Hepatocyte (in vitro differentiated cells): ENCODE measurements around the gene LCT. TPM values are rescaled to one million over a fixed set of nuclear protein-coding genes. Genes with fewer than 3 reads are reported as not detected.
A peak's percentile ranks its signal among the peaks of the same experiment; 100 is the strongest.

Experiments used
- DNase-seq: peaks from one replicate; pipeline ENCODE4 v3.0.0-alpha.2; 2016; ENCODE audit warnings: low spot score
- H2AFZ ChIP-seq: fragments of 200-600 bp; sonication (generic); 2 replicates; pipeline ENCODE4 v1.6.0; 2016; ENCODE audit warnings: antibody characterized with exemption, mild to moderate bottlenecking
- H3K27ac ChIP-seq: fragments of 200-600 bp; sonication (generic); 2 replicates; pipeline ENCODE4 v1.5.1; 2016; ENCODE audit warnings: mild to moderate bottlenecking
- H3K27me3 ChIP-seq: fragments of 200-600 bp; sonication (generic); 2 replicates; pipeline ENCODE4 v1.6.1; 2016
- H3K36me3 ChIP-seq: fragments of 200-600 bp; sonication (generic); replicated peaks from 2 replicates; pipeline ENCODE4 v1.5.1; 2016; ENCODE audit warnings: low read depth; ENCODE audit not compliant: insufficient read depth
- H3K4me1 ChIP-seq: fragments of 200-600 bp; sonication (generic); 2 replicates; pipeline ENCODE4 v1.5.1; 2016; ENCODE audit warnings: mild to moderate bottlenecking, moderate library complexity; ENCODE audit not compliant: insufficient read depth
- H3K4me2 ChIP-seq: fragments of 200-600 bp; sonication (generic); 2 replicates; pipeline ENCODE4 v1.6.0; 2016
- H3K4me3 ChIP-seq: fragments of 200-600 bp; sonication (generic); 2 replicates; pipeline ENCODE4 v1.5.1; 2016; ENCODE audit warnings: mild to moderate bottlenecking
- H3K79me2 ChIP-seq: fragments of 200-600 bp; sonication (generic); 2 replicates; pipeline ENCODE4 v1.6.0; 2017; ENCODE audit warnings: mild to moderate bottlenecking
- H3K9me2 ChIP-seq: fragments of 200-600 bp; sonication (generic); replicated peaks from 2 replicates; pipeline ENCODE4 v1.6.0; 2017; ENCODE audit warnings: mild to moderate bottlenecking; ENCODE audit not compliant: insufficient read depth
- H3K9me3 ChIP-seq: fragments of 200-600 bp; sonication (generic); 2 replicates; pipeline ENCODE4 v1.5.1; 2016; ENCODE audit warnings: low read depth, mild to moderate bottlenecking
- H4K20me1 ChIP-seq: fragments of 200-600 bp; sonication (generic); 2 replicates; pipeline ENCODE4 v1.6.0; 2016; ENCODE audit warnings: mild to moderate bottlenecking; ENCODE audit not compliant: insufficient read depth, poor library complexity, severe bottlenecking
- CTCF ChIP-seq: fragments of 200-600 bp; sonication (generic); IDR thresholded peaks from 2 replicates; pipeline ENCODE4 v1.5.1; 2016; ENCODE audit warnings: antibody characterized with exemption, mild to moderate bottlenecking; ENCODE audit not compliant: poor library complexity
- EZH2 ChIP-seq: fragments of 200-600 bp; sonication (generic); IDR thresholded peaks from 2 replicates; pipeline ENCODE4 v1.6.1; 2016; ENCODE audit warnings: antibody characterized with exemption, mild to moderate bottlenecking, borderline replicate concordance
- EZH2phosphoT487 ChIP-seq: fragments of 200-600 bp; sonication (generic); IDR thresholded peaks from one replicate; pipeline ENCODE4 v1.6.1; 2018; ENCODE audit warnings: antibody characterized with exemption, mild to moderate bottlenecking, low read depth, moderate library complexity; ENCODE audit not compliant: unreplicated experiment, severe bottlenecking
- WGBS: methylation state at CpG from one replicate; pipeline ENCODE4 v1.1.6; 2016; ENCODE audit warnings: low lambda C conversion rate; ENCODE audit errors: missing lambda C conversion rate; 5-methylcytosine and 5-hydroxymethylcytosine counted together
- polyA plus RNA-seq: library from polyadenylated mRNA; unstranded; fragments of >200 nt; fragmentation: Nextera tagmentation; extraction: Ambion mirVana; gene quantifications from 2 replicates; pipeline ENCODE4 v1.2.1, GENCODE V29; 2016
- total RNA-seq: library from RNA; depleted of rRNA; stranded (reverse); fragments of >200 nt; gene quantifications from 2 replicates; pipeline ENCODE4 v1.2.3, GENCODE V29; 2014

LCT gene
- total and polyA plus RNA-seq, 2 experiments from 2014 or later, result 0.51 to 3.2 TPM

- H3K9me3 ChIP-seq, result no peaks in the 10 kb centered on the region
- WGBS, result 35% methylated on average over 2 of the region's 2 CpGs
- peak overlapping the region; percentile 44 for H3K4me2 ChIP-seq
- H3K36me3 ChIP-seq, result no peaks in the 10 kb centered on the region
- TF ChIP-seq EZH2phosphoT487 (no peak), EZH2 (no peak), CTCF (no peak)
- no peaks in the 10 kb centered on the region for H4K20me1 ChIP-seq
- H3K27ac ChIP-seq, result peak overlapping the region; percentile 51
- H3K9me2 ChIP-seq, result no peaks in the 10 kb centered on the region
- DNase-seq, result no peak
- peaks cover 26% of the 10 kb centered on the region for H3K4me1 ChIP-seq
- no peaks in the 10 kb centered on the region for H3K79me2 ChIP-seq
- no peak overlapping the region for H2AFZ ChIP-seq
- H3K4me3 ChIP-seq, result no peak overlapping the region
- H3K27me3 ChIP-seq, result no peaks in the 10 kb centered on the region
Observed at GRCh38 chr2:135839713-135840112, 2.7 kb upstream of the LCT start.

- TF ChIP-seq CTCF (no peak), EZH2phosphoT487 (no peak), EZH2 (no peak)
- no peak for DNase-seq
- Histone ChIP-seq H3K4me3 (no peak overlapping the region), H3K9me3 (no peaks in the 10 kb centered on the region), H3K4me1 (peaks cover 18% of the 10 kb centered on the region), H2AFZ (no peak overlapping the region), H3K36me3 (no peaks in the 10 kb centered on the region), H3K27me3 (no peaks in the 10 kb centered on the region), H3K4me2 (no peak overlapping the region), H3K27ac (no peak overlapping the region), H4K20me1 (no peaks in the 10 kb centered on the region), H3K79me2 (no peaks in the 10 kb centered on the region), H3K9me2 (no peaks in the 10 kb centered on the region)
- 97% methylated on average over 3 of the region's 3 CpGs for WGBS
Observed at GRCh38 chr2:135838502-135838901, 1.5 kb upstream of the LCT start.

- Histone ChIP-seq H3K79me2 (no peaks in the 10 kb centered on the region), H3K9me2 (no peaks in the 10 kb centered on the region), H3K27ac (no peak overlapping the region), H2AFZ (no peak overlapping the region), H3K4me3 (no peak overlapping the region), H4K20me1 (no peaks in the 10 kb centered on the region), H3K36me3 (no peaks in the 10 kb centered on the region), H3K4me1 (peaks cover 5% of the 10 kb centered on the region), H3K4me2 (no peak overlapping the region), H3K9me3 (no peaks in the 10 kb centered on the region), H3K27me3 (no peaks in the 10 kb centered on the region)
- TF ChIP-seq EZH2, result no peak
- 92% methylated on average over 6 of the region's 6 CpGs for WGBS
- no peak for DNase-seq
Observed at GRCh38 chr2:135832891-135833290, 4.1 kb downstream of the LCT start.

- no peak overlapping the region for H3K4me3 ChIP-seq
- WGBS, result 66% methylated on average over 14 of the region's 14 CpGs
- no peak overlapping the region for H3K4me2 ChIP-seq
- H3K36me3 ChIP-seq, result no peaks in the 10 kb centered on the region
- H3K27me3 ChIP-seq, result no peaks in the 10 kb centered on the region
- H3K9me2 ChIP-seq, result no peaks in the 10 kb centered on the region
- no peaks in the 10 kb centered on the region for H4K20me1 ChIP-seq
- H3K27ac ChIP-seq, result peak overlapping the region; percentile 73
- no peak for TF ChIP-seq EZH2
- TF ChIP-seq EZH2phosphoT487, result no peak
- no peak for TF ChIP-seq CTCF
- no peaks in the 10 kb centered on the region for H3K79me2 ChIP-seq
- DNase-seq, result peak; percentile 27
- H3K9me3 ChIP-seq, result no peaks in the 10 kb centered on the region
- H2AFZ ChIP-seq, result no peak overlapping the region
- peaks cover 5% of the 10 kb centered on the region for H3K4me1 ChIP-seq
Observed at GRCh38 chr2:135831180-135831812, 5.7 kb downstream of the LCT start.
